ENCODE measurements around the gene CCDC57.

Gene CCDC57

GRCh38 chr17:82061047-82061925, 151.4 kb downstream of the CCDC57 start:
- no peak for TF ChIP-seq EZH2phosphoT487 (IDR thresholded peaks at IDR 0.05; ENCODE audit: borderline replicate concordance, low read length)
- TF ChIP-seq CTCF (IDR thresholded peaks at IDR 0.05; ENCODE audit: low read depth, low read length, poor library complexity, severe bottlenecking), result no peak
- Histone ChIP-seq H3K27ac (ENCODE audit: low read depth, low read length) (no peak overlapping the region), H3K9me3 (ENCODE audit: control insufficient read depth, insufficient read depth, low read length) (no peaks in the 10 kb centered on the region), H3K4me1 (ENCODE audit: control insufficient read depth, low read length) (peaks cover 16% of the 10 kb centered on the region), H4K20me1 (ENCODE audit: control insufficient read depth, insufficient read depth, low read depth, low read length) (peaks cover 6% of the 10 kb centered on the region; the same call in 1 of the 2 replicates), H3K9me2 (replicated peaks; ENCODE audit: control insufficient read depth, low read length) (no peaks in the 10 kb centered on the region), H3K36me3 (ENCODE audit: control insufficient read depth, low read length) (peaks cover 87% of the 10 kb centered on the region), H3K4me3 (ENCODE audit: low read length) (no peak overlapping the region), H3K27me3 (ENCODE audit: control insufficient read depth, low read length) (no peaks in the 10 kb centered on the region), H3K4me2 (ENCODE audit: low read length) (no peak overlapping the region), H3F3A (ENCODE audit: control insufficient read depth, insufficient read depth) (no peaks in the 10 kb centered on the region), H3K79me2 (ENCODE audit: control insufficient read depth, low read length) (peaks cover 35% of the 10 kb centered on the region)

GRCh38 chr17:82060614-82061013, 152.0 kb downstream of the CCDC57 start:
- no peaks in the 10 kb centered on the region for H3K9me3 ChIP-seq (ENCODE audit: control insufficient read depth, insufficient read depth, low read length)
- H3K79me2 ChIP-seq (ENCODE audit: control insufficient read depth, low read length), result peaks cover 29% of the 10 kb centered on the region
- H3K4me1 ChIP-seq (ENCODE audit: control insufficient read depth, low read length), result peaks cover 13% of the 10 kb centered on the region
- no peaks in the 10 kb centered on the region for H3K9me2 ChIP-seq (replicated peaks; ENCODE audit: control insufficient read depth, low read length)
- no peak overlapping the region for H3K4me2 ChIP-seq (ENCODE audit: low read length)
- H3K36me3 ChIP-seq (ENCODE audit: control insufficient read depth, low read length), result peaks cover 94% of the 10 kb centered on the region
- no peaks in the 10 kb centered on the region for H3K27me3 ChIP-seq (ENCODE audit: control insufficient read depth, low read length)
- no peak overlapping the region for H3K4me3 ChIP-seq (ENCODE audit: low read length)
- TF ChIP-seq CTCF (IDR thresholded peaks at IDR 0.05; ENCODE audit: low read depth, low read length, poor library complexity, severe bottlenecking) (no peak), EZH2phosphoT487 (IDR thresholded peaks at IDR 0.05; ENCODE audit: borderline replicate concordance, low read length) (no peak)
- H3F3A ChIP-seq (ENCODE audit: control insufficient read depth, insufficient read depth), result no peaks in the 10 kb centered on the region
- peaks cover 6% of the 10 kb centered on the region; the same call in 1 of the 2 replicates for H4K20me1 ChIP-seq (ENCODE audit: control insufficient read depth, insufficient read depth, low read depth, low read length)
- H3K27ac ChIP-seq (ENCODE audit: low read depth, low read length), result no peak overlapping the region

DNA sequence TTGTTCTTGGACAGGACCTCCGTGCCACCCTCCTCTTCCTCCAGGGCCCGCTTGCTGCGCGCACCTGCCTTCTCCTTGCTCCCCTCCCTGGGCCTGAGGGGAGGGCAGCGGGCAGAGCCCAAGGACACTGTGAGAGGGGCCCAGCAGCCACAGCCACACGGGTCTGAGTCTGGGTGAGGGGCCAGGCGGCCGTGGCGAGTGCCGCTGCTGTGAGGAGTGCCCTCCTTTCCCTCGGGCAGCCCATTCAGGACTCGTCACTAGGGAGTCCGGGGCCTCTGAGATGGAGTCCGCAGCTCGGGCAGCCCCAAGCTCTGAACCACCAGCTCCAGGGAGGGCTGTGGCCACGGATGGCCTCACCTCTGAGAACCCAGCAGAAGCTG, 152.7 kb downstream of the CCDC57 start:
- H3F3A ChIP-seq (ENCODE audit: control insufficient read depth, insufficient read depth), result no peaks in the 10 kb centered on the region
- peaks cover 13% of the 10 kb centered on the region for H3K4me1 ChIP-seq (ENCODE audit: control insufficient read depth, low read length)
- H3K4me2 ChIP-seq (ENCODE audit: low read length), result no peak overlapping the region
- H3K27me3 ChIP-seq (ENCODE audit: control insufficient read depth, low read length), result no peaks in the 10 kb centered on the region
- peaks cover 6% of the 10 kb centered on the region; the same call in 1 of the 2 replicates for H4K20me1 ChIP-seq (ENCODE audit: control insufficient read depth, insufficient read depth, low read depth, low read length)
- no peak overlapping the region for H3K27ac ChIP-seq (ENCODE audit: low read depth, low read length)
- H3K4me3 ChIP-seq (ENCODE audit: low read length), result no peak overlapping the region
- H3K9me2 ChIP-seq (replicated peaks; ENCODE audit: control insufficient read depth, low read length), result no peaks in the 10 kb centered on the region
- H3K36me3 ChIP-seq (ENCODE audit: control insufficient read depth, low read length), result peaks cover 97% of the 10 kb centered on the region
- TF ChIP-seq EZH2phosphoT487 (IDR thresholded peaks at IDR 0.05; ENCODE audit: borderline replicate concordance, low read length), result no peak
- TF ChIP-seq CTCF (IDR thresholded peaks at IDR 0.05; ENCODE audit: low read depth, low read length, poor library complexity, severe bottlenecking), result no peak
- H3K79me2 ChIP-seq (ENCODE audit: control insufficient read depth, low read length), result peaks cover 24% of the 10 kb centered on the region
- no peaks in the 10 kb centered on the region for H3K9me3 ChIP-seq (ENCODE audit: control insufficient read depth, insufficient read depth, low read length)
